H1 (cell line): Measurements from ENCODE around the gene SGCG. TPM values are rescaled to one million over a fixed set of nuclear protein-coding genes. Genes with fewer than 3 reads are reported as not detected.

Experiments
- ATF2 ChIP-seq: IDR thresholded peaks from 2 replicates; pipeline ENCODE4 v1.6.1; 2012; ENCODE audit warnings: low read length, inconsistent platforms
- KDM5A ChIP-seq: fragments of 200-600 bp; IDR thresholded peaks from 2 replicates; pipeline ENCODE4 v1.7.1; 2012; ENCODE audit warnings: mild to moderate bottlenecking, low read length, inconsistent platforms, mixed read lengths
- ZNF274 ChIP-seq: IDR thresholded peaks from 2 replicates; pipeline ENCODE4 v1.7.0; 2012; ENCODE audit warnings: low read length, borderline replicate concordance; ENCODE audit errors: extremely low read depth
- polyA plus RNA-seq, 7 experiments: library from polyadenylated mRNA; depleted of rRNA in 3 of 7; stranded (reverse) in 5 of 7; unstranded in 2 of 7; fragments of >200 nt in 5 of 7; fragments of 200-250 nt in 2 of 7; gene quantifications; 1 replicate in 5 of 7; 2 replicates in 1 of 7; 4 replicates in 1 of 7; pipeline versions ENCODE4 v1.2.1 to v1.2.3, GENCODE V29; 2011 to 2013; ENCODE audit warnings: missing spikeins in 2 of 7, mixed read lengths in 2 of 7
- total RNA-seq: library from RNA; stranded (reverse); fragmentation: NEBNext Ultra II Directional; extraction: Animal tissue kit (Norgen Biotek cat#: 25700); gene quantifications from 2 replicates; pipeline ENCODE4 v1.2.1, GENCODE V29; 2021

Gene SGCG
- total and polyA plus RNA-seq, 2 of the 8 experiments (the other 6 are each of a cell fraction or from before 2014, with no cell fraction given): 0.05 TPM; not detected in 1

- TF ChIP-seq KDM5A: no peak
- no peak for TF ChIP-seq ATF2
- TF ChIP-seq ZNF274: no peak
Observed at GRCh38 chr13:23350009-23350408, 169.2 kb downstream of the SGCG start (continued).
